HG03354 (cell line): Measurements from ENCODE around the gene BMP2.

Experiments
- ATAC-seq: cut with Tn5 transposase; IDR thresholded peaks from one replicate; pipeline ENCODE4 v1.9.1; 2021; ENCODE audit warnings: mild to moderate bottlenecking; ENCODE audit not compliant: unreplicated experiment, poor library complexity, severe bottlenecking

The BMP2 gene

GRCh38 chr20:6766433-6766832, 1.1 kb upstream of the BMP2 start:
- no peak for ATAC-seq

- no peak for ATAC-seq
Observed at GRCh38 chr20:6767126-6767535, 355 bp upstream of the BMP2 start.

- ATAC-seq: peak; percentile 9
Observed at GRCh38 chr20:6768228-6769140, 998 bp downstream of the BMP2 start.

- ATAC-seq: no peak
Observed at GRCh38 chr20:6769903-6770785, 2.7 kb downstream of the BMP2 start.

- no peak for ATAC-seq
Observed at GRCh38 chr20:6770786-6771100, 3.3 kb downstream of the BMP2 start.

GRCh38 chr20:6780433-6781190, 13.1 kb downstream of the BMP2 start:
- no peak for ATAC-seq

GRCh38 chr20:6783752-6784151, 16.3 kb downstream of the BMP2 start:
- ATAC-seq: no peak

GRCh38 chr20:6784210-6784631, 16.7 kb downstream of the BMP2 start:
- ATAC-seq: no peak

- no peak for ATAC-seq
Observed at GRCh38 chr20:6784767-6785166, 17.3 kb downstream of the BMP2 start.

GRCh38 chr20:6786548-6786947, 19.1 kb downstream of the BMP2 start:
- no peak for ATAC-seq

GRCh38 chr20:6792789-6793188, 25.3 kb downstream of the BMP2 start:
- no peak for ATAC-seq

GRCh38 chr20:6802227-6802626, 34.7 kb downstream of the BMP2 start:
- no peak for ATAC-seq

GRCh38 chr20:6806275-6806674, 38.8 kb downstream of the BMP2 start:
- ATAC-seq: no peak

- ATAC-seq: no peak
Observed at GRCh38 chr20:6811262-6812035, 44.0 kb downstream of the BMP2 start.

GRCh38 chr20:6812530-6812929, 45.0 kb downstream of the BMP2 start:
- no peak for ATAC-seq

GRCh38 chr20:6814945-6815344, 47.5 kb downstream of the BMP2 start:
- ATAC-seq: no peak

GRCh38 chr20:6818033-6818808, 50.7 kb downstream of the BMP2 start:
- ATAC-seq: no peak

- no peak for ATAC-seq
Observed at GRCh38 chr20:6819599-6819998, 52.1 kb downstream of the BMP2 start.

- ATAC-seq: no peak
Observed at GRCh38 chr20:6824401-6824800, 56.9 kb downstream of the BMP2 start.
